ENCODE measurements around the gene THAP6.

- TF ChIP-seq CTCF (IDR thresholded peaks at IDR 0.05) (no peak), POLR2A (IDR thresholded peaks at IDR 0.05) (no peak)
Observed at GRCh38 chr4:75496406-75496805, 17.9 kb upstream of the THAP6 start.
